PC-9 (cell line): ENCODE measurements around the gene MAP4. TPM values are rescaled to one million over a fixed set of nuclear protein-coding genes. Genes with fewer than 3 reads are reported as not detected.

Experiments used
- BruUV-seq: library from RNA; stranded (reverse); fragments of 400-500 nt; replicated peaks from 2 replicates; lab custom pipeline; 2021; lab: Mats Ljungman, UMichigan
- CTCF ChIA-PET: fragments of 300-600 bp; sonication (Branson Sonifier 250); formaldehyde crosslinking; loops from one replicate; lab custom pipeline; 2022; ENCODE audit warnings: antibody characterized with exemption; lab: Charles Lee
- POLR2A ChIA-PET: fragments of 300-600 bp; sonication (Branson Sonifier 250); formaldehyde crosslinking; loops from one replicate; lab custom pipeline; 2022; ENCODE audit warnings: antibody characterized with exemption; ENCODE audit not compliant: unreplicated experiment; lab: Charles Lee
- DNase-seq, 2 experiments: peaks; one replicate each; pipeline versions ENCODE4 v3.0.0 to v3.0.0-alpha.2; 2015 to 2022; ENCODE audit warnings: mixed read lengths in 1 of 2
- H2AFZ ChIP-seq: fragments of 200-600 bp; sonication (generic); 2 replicates; pipeline ENCODE4 v1.8.1; 2017; ENCODE audit warnings: antibody characterized with exemption
- H3F3A ChIP-seq: fragments of 200-600 bp; sonication (generic); 2 replicates; pipeline ENCODE4 v1.8.1; 2017; ENCODE audit warnings: antibody characterized with exemption, mild to moderate bottlenecking, low read depth; ENCODE audit not compliant: insufficient read depth
- H3K27ac ChIP-seq: fragments of 200-600 bp; sonication (generic); 2 replicates; pipeline ENCODE4 v1.6.1; 2016; ENCODE audit warnings: mixed run types
- H3K27me3 ChIP-seq: fragments of 200-600 bp; sonication (generic); 2 replicates; pipeline ENCODE4 v1.6.1; 2016; ENCODE audit warnings: low read depth, mixed run types; ENCODE audit not compliant: insufficient read depth
- H3K36me3 ChIP-seq: fragments of 200-600 bp; sonication (generic); 2 replicates; pipeline ENCODE4 v1.6.1; 2016; ENCODE audit warnings: low read depth, mixed run types
- H3K4me1 ChIP-seq: fragments of 200-600 bp; sonication (generic); replicated peaks from 2 replicates; pipeline ENCODE4 v1.6.1; 2016; ENCODE audit warnings: mixed run types; ENCODE audit not compliant: insufficient read depth
- H3K4me2 ChIP-seq: fragments of 200-600 bp; sonication (generic); 2 replicates; pipeline ENCODE4 v1.6.1; 2017; ENCODE audit warnings: mixed run types
- H3K4me3 ChIP-seq: fragments of 200-600 bp; sonication (generic); 2 replicates; pipeline ENCODE4 v1.6.1; 2016; ENCODE audit warnings: mixed run types
- H3K79me2 ChIP-seq: fragments of 200-600 bp; sonication (generic); 2 replicates; pipeline ENCODE4 v1.6.1; 2017; ENCODE audit warnings: low read depth, mixed run types
- H3K9me2 ChIP-seq: fragments of 200-600 bp; sonication (generic); 2 replicates; pipeline ENCODE4 v1.8.1; 2017; ENCODE audit warnings: mild to moderate bottlenecking; ENCODE audit not compliant: insufficient read depth
- H3K9me3 ChIP-seq: fragments of 200-600 bp; sonication (generic); 2 replicates; pipeline ENCODE4 v1.8.1; 2016; ENCODE audit warnings: low read depth; ENCODE audit not compliant: insufficient read depth
- H4K20me1 ChIP-seq: fragments of 200-600 bp; sonication (generic); 2 replicates; pipeline ENCODE4 v1.8.1; 2017; ENCODE audit not compliant: insufficient read depth
- CTCF ChIP-seq: fragments of 200-600 bp; sonication (generic); conservative IDR thresholded peaks from 2 replicates; pipeline ENCODE4 v1.6.1; 2017; ENCODE audit warnings: mixed run types, antibody characterized with exemption, mild to moderate bottlenecking, moderate library complexity
- EZH2 ChIP-seq: fragments of 200-600 bp; sonication (generic); IDR thresholded peaks from 2 replicates; pipeline ENCODE4 v1.8.0; 2017; ENCODE audit warnings: antibody characterized with exemption, low read depth
- intact Hi-C: fragments of 100-400 bp; cut with micrococcal nuclease; formaldehyde crosslinking; loops from one replicate; pipeline ENCODE4 v1.10.0; 2022; ENCODE audit not compliant: unreplicated experiment
- total RNA-seq: library from RNA; stranded (reverse); gene quantifications from 2 replicates; pipeline ENCODE4 v1.2.3, GENCODE V29; 2021

MAP4 gene
- total RNA-seq, 1 experiment from 2014 or later = 187 TPM

GRCh38 chr3:47857151-47857550 is 159.1 kb downstream of the MAP4 start:
- H3F3A ChIP-seq = peaks cover under 1% of the 10 kb centered on the region; the same call in 1 of the 2 replicates
- H2AFZ ChIP-seq = no peak overlapping the region
- no peak overlapping the region for H3K4me2 ChIP-seq
- POLR2A ChIA-PET = no interaction called here
- H3K27me3 ChIP-seq = no peaks in the 10 kb centered on the region
- H3K9me2 ChIP-seq = no peaks in the 10 kb centered on the region
- intact Hi-C loops = no loop called here
- H3K36me3 ChIP-seq = no peaks in the 10 kb centered on the region
- CTCF ChIA-PET = interaction anchor here (0.6 kb wide), 1 partner anchor 186 kb away, joined by 3 read pairs; no protein-coding TSS in a partner anchor
- H3K4me3 ChIP-seq = no peak overlapping the region
- no TSS peak for BruUV-seq
- no peaks in the 10 kb centered on the region for H3K4me1 ChIP-seq
- no peaks in the 10 kb centered on the region for H3K9me3 ChIP-seq
- no peak overlapping the region for H3K27ac ChIP-seq
- DNase-seq = no peak
- TF ChIP-seq CTCF = no peak
- no peak for TF ChIP-seq EZH2
- H3K79me2 ChIP-seq = no peaks in the 10 kb centered on the region
- H4K20me1 ChIP-seq = no peaks in the 10 kb centered on the region

- Histone ChIP-seq H2AFZ (no peak overlapping the region), H3K27me3 (no peaks in the 10 kb centered on the region), H3K9me2 (no peaks in the 10 kb centered on the region), H3K4me1 (no peaks in the 10 kb centered on the region), H3K79me2 (no peaks in the 10 kb centered on the region), H3K9me3 (no peaks in the 10 kb centered on the region), H3K4me3 (no peak overlapping the region), H3K36me3 (no peaks in the 10 kb centered on the region), H3F3A (peaks cover 6% of the 10 kb centered on the region; the same call in 1 of the 2 replicates), H3K27ac (no peak overlapping the region), H3K4me2 (no peak overlapping the region), H4K20me1 (peaks cover 3% of the 10 kb centered on the region; the same call in 1 of the 2 replicates)
- intact Hi-C loops = no loop called here
- TF ChIP-seq EZH2 = no peak
- TF ChIP-seq CTCF = no peak
- no TSS peak for BruUV-seq
- no peak for DNase-seq
- POLR2A ChIA-PET = no interaction called here
- CTCF ChIA-PET = no interaction called here
Measured at GRCh38 chr3:47856669-47857068, 159.5 kb downstream of the MAP4 start.

GRCh38 chr3:47855461-47856383 is 160.5 kb downstream of the MAP4 start:
- Histone ChIP-seq H3K9me3 (no peaks in the 10 kb centered on the region), H3K36me3 (no peaks in the 10 kb centered on the region), H3K27ac (no peak overlapping the region), H3F3A (peaks cover 14% of the 10 kb centered on the region; the same call in 1 of the 2 replicates), H2AFZ (no peak overlapping the region), H3K4me1 (no peaks in the 10 kb centered on the region), H3K4me2 (no peak overlapping the region), H3K79me2 (no peaks in the 10 kb centered on the region), H3K27me3 (no peaks in the 10 kb centered on the region), H3K9me2 (no peaks in the 10 kb centered on the region), H3K4me3 (no peak overlapping the region), H4K20me1 (peaks cover 6% of the 10 kb centered on the region; the same call in 1 of the 2 replicates)
- POLR2A ChIA-PET = no interaction called here
- no peak for DNase-seq
- no peak for TF ChIP-seq CTCF
- TF ChIP-seq EZH2 = no peak
- CTCF ChIA-PET = no interaction called here
- intact Hi-C loops = no loop called here
- BruUV-seq = no TSS peak
